Activated CD8-positive, alpha-beta memory T cell treated with anti-CD3 and anti-CD28 coated beads, Interleukin-2, amount 50 U/mL, for 1 hour (primary cell): ENCODE data around the gene DLG1.

ENCODE experiments used
- DNase-seq: peaks from one replicate; pipeline ENCODE4 v3.0.0-alpha.2; 2020; ENCODE audit errors: extremely low read depth

The DLG1 gene

DNA sequence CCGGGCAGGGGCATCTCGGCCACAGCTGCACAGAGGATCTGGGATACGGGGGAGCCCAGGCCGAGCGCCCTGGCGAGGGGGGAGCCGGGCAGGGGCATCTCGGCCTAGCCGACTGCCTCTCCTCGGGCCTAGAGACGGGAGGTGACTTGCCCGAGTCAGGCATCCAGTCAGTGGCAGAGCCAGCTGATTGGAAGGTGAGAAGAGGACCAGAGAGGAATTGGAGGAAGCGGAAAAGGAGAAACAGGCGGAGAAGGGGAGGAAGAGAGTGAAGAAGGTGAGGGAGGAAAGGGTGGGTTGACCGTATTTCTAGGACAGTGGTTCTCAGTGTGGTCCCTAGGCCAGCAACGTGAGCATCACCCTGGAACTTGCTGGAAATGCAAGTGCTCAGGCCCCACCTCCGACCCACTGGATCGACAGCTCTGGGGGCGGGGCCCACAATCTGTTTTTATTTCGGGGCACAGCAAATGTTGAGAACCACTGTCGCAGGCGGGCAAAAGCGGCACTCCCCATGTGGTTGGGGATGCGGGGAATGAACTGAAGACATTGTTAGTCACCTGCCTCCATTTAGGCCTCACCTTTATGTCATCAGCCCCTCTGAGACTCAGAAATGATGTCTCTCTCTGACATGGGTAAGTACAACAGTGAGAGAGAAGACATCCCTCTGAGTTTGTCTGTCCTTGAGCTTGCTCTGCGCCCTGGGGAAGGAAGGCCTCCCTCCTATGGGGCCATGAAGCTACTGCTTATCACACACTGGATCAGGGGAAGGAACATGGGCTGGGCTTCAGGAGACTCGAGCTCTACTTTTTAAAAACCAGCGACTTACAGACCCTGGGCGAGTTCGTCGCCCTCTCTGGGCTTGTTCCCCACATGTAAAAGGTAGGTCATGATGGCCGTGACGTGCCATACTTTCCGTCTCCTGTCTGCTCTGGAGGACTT is 267.8 kb downstream of the DLG1 start:
- no peak for DNase-seq

DNA sequence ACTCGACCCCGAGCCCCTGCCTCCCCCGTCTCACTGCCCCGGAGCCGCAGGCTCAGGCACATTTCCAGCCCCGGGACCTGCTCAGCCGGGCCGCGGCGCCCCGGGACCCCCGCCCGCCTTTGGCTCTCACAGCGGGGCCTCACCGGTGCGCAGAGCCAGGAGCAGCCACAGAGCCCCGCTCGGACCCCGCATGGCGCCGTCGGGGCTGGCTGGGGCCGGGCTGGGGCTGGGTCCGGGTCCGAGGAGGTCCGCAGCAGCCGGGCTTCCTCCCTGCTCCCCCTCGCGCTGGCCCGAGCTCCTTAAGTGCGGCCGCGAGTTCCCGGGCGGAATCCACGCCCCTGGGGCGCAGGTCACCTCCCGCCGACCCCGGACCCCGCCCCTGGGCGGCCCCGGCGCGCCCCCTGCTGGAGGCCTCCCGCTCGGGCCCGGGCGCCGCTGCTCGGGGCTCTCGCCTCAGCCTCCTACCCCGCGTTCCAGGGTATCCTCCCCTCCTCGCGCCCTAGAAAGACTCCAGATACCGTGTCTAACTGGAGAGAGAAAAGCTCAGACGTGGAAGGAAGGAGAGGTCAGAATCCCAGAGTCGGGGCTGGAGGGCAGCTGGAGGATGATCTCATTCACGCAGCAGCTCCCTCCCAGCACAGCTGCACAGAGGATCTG is 268.8 kb downstream of the DLG1 start, which contains the start of gene MELTF:
MELTF (minus strand) TSS at position 307 of the 657 bp plus-strand sequence; CDS start at position 192, 115 bp downstream.
- peak; percentile 24 for DNase-seq

DNA sequence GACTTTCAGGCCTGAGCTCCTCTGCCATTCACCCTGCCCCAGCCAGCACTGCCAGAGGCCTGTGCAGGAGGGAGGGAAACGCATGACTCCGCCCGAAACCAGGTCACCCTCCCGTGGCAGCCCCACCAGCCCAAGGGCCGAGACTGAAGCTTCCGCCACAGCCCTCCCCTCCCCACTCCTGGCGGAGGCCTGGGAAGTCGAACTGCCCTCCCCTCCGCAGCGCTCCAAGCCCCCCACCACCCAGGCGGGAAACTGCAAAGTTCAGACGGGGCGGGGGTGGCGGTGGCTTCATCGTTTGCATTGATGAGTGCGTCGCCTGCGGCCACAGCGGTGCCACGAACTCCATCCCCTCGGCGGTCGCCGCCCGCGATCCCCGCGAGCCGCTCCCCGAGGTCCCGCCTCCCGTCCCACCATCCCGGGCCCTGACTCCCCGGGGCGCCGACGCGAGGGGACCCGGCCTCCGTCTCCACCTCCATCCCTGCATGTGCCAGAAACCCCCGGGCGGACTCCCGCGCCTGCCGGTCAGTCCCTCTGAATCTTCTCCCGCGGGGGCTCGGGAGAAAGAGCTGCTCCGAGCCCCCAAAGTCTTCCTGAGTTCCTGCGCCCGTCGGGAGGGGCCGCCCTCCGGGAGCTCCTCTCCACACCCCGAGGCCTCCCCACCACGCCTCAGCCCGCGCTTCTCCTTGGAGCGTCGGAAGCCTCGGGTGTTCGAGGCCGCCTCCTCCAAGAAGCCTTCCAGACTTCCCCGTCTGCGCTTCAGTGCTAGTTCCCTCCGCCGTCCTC is 269.5 kb downstream of the DLG1 start:
- no peak for DNase-seq

DNA sequence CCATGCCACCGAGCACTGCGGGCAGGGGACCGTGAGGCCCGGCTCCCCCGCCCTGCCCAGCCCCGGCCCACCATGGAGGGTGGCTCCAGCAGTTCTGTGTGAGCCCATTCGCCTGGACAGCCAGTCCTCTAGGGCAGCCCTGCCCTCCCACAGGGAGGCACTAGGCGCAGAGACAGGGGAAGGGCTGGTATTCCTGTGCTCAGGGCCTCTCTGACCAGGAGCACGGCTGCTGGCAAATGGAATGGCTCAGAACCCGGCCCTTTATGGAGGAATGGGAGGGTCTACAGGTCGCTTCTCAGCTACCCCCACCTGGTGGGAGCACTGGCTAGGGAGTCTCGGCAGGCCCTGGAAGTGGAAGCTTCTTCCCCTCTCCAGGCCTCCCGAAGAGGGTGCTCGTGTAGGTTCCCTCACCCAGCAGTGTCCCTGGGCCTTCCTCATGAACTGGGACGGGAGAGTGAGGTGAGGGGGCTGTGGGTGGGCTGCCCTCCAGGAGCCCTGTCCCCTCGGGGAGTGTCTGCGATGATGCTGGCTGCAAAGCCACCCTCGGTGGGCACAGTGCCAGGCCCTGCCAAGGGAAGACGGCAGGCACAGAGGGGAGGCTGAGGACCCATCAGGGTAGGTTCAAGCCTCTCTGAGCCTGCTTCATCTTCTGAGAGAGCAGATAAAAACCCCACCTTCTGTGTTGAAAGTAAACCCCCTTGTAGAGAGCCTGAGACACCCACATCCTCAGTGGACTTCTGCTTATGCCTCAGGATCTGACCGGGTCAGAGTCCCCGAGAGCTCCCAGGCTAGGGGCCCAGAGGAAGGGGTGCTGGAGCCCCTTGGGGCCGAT is 270.3 kb downstream of the DLG1 start:
- no peak for DNase-seq

DNA sequence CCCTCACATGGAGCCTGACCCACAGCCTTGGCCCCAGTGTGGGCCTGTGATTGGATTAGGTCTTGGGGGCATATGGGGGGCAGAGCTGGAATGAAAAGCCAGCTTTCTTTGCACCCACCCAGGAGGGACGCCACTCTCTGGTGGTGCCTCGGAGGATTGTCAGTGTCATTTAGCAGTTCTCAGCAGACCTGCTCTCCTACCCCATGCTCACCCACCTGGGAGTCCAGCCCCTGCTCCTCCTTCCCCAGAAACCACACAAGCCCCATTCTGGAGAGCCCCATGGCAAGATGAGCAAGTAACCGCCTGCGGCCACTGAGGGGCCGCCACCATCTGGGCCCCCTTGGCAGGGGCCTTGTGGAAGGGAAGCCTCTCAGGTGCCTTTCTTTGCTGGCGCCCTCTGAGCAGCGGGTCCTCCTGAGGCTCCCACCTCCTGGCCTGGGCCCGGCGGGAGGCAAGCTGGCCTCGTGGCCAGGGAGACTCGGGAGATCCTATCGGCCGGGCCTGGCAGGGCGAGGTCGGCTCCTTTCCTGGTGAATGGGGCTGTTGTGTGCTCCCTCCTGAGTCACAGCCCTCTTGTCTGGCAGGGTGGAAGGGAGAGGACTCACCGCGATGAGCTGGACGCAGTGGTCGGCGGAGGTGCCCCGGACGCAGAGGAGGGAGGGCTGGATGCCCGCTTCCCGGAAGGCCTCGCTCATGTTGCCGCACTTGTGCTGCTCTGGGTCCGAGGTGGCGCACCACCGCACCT is 271.1 kb downstream of the DLG1 start:
- no peak for DNase-seq

DNA sequence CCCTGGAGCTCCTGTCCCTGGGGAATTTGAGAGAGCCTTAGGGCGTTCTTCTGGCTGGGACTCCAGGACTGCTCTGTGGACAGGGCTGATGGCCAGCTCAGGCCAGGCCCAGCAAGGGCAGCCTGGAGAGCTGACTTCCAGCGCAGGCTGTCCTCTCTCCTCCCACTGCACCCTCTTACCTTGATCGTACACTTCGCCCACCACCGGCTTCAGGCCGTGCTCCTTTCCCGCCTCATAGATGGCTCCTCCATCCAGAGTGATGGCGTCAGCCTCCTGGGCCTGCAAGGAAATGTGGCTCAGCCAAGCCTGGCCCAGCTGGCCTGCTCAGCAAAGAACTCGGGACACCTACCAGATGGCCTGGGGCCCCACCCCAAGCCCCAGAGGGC is 271.9 kb downstream of the DLG1 start:
- no peak for DNase-seq

DNA sequence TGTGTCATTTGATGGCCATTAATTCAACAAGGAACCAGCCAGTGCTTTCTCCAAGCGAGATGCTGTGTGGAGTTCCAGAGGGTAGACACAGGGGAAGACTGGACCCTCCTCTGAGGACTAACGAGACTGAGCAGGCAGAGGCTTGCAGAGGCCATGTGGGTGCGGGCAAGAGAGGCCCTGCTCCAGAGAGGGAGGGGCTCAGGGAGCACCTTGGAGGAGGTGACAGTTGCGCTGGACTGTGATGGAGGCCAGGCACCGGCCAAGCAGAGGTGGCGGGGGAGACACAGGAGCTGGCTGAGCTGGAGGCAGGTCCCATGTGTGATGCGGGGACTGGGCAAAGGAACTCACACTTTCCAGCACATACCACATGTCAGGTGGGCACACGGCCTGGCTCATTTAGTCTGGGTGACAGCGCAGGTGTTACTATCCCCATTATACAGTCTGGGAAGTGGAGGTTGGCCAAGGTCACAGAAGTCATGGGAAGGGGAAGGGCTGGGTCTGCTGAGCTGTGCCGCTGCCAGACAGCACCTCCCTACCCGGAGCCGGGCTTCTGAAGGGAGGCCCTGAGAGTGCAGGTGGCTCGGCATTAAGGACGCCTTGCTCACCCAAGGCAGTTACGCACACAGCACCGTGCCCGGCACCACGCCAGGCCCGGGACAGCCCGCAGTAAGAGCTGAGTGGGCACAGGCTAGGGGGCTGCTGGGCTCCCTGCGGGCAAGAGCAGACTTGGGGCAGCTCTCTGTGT is 272.5 kb downstream of the DLG1 start:
- DNase-seq = no peak

DNA sequence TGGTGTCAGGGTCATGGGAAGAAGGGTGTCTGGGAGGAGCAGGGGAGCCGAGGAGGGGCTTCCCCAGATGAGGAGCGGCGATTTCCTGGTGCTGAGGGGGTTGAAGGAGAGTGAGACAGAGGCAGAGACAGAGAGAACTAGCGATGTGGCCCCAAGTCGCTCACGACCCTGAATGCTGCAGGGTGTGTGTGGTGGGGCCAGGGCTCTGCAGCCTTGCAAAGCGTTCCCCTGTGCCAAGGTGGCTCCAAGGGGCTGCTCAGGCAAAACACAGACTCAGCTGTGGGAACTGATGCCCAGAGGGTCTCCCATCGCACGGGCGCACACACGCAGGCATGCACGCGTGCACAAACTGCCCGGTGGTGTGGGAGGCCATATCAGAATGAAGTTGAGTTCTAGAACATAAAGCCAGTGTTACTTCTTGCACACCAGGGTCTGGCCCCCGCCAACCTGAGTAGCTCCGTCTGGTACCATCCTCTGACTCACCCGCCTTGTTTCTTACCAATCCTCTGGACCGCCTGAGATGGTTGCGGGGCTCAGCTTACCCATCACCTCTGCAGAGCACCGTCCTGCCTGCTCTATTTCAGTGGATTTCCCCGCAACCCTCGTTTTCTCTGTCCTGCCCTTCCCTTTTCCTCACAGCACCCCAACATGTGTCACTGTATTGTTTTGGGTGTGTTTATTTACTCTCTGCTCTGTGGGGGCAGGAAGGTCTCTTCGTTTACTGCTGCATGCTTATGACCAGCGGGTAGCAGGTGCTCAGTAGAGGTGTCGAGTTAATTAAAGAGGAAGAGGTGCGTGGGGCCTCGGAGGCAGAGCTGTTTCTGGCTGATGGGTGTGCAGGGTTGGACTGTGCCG is 273.3 kb downstream of the DLG1 start:
- no peak for DNase-seq

DNA sequence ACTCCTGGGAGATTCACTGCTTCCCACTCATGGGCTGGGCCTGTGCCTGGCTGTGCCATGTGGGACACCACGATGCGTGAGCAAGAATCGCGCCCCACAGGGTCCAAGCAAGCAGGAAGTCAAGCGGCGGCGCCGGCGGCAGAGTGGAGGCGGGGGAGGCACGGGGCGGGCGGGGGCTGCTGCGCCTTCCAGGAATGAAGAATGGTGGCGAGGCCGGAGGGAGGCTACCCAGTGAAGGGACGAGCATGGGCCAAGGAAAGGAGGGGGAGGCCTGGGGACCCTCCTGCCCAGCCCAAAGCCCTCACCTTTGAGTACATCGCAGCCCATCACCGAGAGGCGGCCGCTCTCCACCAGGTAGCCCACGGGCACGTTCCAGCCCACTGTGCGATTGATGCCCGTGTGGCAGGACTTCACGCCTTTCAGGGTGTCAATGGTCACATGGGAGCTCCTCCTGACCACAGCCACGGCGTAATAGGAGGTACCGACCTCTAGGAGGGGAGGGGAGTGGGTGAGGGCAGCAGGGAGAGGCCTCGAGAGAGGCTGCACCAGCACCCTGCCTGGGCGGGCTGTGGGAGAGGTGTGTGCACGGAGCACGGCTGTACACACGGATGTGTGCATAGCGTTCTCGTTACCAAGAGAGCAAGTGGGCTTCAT is 274.3 kb downstream of the DLG1 start:
- DNase-seq = no peak

DNA sequence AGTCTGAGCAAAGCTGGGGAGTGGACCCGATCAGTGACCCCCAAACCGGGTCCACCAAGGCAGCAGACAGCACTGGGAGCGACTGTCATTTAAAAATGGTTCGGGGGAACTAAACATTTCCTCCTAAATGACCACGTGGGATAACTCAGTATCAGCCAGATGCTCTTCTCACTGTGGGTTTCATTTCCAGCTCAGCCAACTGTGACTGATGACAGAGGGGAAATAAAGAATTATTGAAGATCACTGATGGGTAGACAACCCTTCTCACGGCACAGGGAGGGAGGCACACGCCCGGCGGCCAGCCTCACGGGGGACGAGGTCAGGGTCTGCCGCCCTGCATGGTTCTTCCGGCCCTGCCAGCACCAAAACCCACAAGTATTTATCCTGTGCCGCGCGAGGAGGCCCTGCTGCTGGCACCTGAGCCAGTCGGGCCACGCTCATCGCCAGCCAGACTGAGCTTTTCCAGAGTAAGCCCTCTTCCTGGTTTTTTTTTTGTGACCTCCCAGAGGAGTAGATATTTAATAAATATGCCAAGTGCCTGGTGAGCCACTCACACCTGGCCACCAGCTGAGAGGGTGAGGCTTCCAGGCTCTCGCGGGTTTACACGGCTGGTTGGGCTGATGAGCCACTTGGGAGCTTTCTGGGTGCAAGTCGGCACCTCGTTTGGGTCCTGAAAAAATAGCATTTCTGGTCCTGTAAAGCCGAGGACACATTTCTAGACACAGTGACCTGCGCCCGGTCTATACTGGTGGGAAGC is 275.0 kb downstream of the DLG1 start:
- DNase-seq = no peak

DNA sequence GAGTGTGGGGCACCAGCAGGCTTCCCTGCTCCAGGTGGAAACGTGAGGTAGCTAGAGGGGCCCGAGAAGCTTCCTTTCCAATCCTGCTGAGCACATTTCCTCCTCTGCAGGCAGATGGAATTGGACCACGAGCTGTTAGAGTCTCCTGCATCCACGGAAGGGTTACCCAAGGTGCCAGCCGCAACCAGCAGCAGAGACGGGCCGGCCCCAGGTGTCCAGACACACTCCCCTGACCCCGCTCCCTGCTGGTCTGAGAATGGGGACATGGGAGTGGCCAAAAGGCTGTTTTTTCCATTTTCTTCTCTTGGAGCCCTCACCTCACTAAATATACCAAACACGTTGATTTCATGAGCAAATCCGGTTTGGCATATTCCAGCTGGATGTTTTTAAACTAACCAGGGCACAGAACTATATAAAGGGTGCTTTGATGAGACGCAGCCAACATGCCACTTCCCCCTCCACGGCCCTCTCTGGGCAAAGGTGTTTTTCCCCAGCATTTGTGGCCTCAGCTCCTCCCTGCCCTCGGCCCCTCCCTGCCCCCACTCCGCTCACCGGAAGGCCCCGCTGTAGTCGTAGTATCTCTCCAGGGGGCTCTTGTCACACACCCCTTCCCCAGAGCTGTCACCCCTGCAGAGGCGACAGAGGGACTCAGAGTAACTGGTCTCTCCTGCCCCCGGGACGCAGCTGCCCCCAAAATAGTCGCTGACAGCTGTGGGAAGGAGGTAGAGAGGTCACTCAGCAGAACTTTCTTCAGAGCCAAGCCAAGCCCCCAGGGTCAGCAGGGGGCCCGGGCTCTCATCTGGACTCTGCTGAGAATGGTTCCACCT is 275.8 kb downstream of the DLG1 start:
- DNase-seq = no peak

DNA sequence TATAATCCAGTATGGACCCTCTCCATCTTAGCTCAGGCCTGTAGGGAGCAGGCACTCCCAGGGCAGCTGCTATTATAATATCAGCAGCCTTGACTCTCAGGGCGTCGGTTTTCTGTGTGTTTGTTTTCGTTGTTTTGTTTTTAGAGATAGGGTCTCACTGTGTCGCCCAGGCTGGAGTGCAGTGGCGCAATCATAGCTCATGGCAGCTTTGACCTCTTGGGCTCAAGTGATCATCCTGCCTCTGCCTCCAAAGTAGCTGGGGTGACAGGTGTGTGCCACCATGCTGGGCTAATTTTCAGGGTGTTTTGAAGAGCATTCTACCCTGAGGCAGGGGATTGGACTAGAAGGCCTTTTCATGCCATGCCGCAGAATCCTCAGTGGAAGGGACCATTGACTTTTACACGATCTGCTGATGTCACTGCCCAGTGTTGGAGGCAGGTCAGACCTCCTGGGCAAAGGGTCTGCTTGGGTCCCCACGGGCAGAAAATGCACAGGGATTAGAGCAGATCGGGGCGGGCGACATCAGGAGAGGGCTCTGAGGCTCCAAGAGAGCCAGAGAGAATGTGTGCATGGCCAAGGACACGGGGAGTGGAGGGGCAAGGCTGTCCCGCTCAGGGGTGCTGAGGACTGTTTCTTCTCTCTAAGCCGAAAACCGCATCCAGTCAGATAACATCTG is 276.5 kb downstream of the DLG1 start:
- DNase-seq = no peak

DNA sequence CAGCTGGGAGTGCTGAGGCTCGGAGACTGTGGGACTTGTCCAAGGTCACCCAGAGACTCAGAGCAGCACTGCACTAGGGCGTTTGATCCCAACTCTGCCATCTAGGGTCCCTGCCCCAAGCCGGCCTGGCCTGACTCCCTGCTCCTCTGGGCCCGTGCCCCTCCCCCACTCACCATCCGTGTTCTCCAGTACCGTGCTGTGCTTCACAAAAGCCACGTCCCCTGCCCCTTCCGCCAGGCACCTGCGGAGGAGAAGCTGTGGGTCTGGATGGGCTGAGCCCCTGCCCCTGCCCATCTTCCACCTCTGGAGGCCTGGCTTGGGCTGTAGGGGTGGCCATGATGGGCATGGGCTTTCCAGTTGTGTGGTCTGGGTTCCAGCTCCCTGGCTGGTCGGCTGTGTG is 277.2 kb downstream of the DLG1 start:
- no peak for DNase-seq

DNA sequence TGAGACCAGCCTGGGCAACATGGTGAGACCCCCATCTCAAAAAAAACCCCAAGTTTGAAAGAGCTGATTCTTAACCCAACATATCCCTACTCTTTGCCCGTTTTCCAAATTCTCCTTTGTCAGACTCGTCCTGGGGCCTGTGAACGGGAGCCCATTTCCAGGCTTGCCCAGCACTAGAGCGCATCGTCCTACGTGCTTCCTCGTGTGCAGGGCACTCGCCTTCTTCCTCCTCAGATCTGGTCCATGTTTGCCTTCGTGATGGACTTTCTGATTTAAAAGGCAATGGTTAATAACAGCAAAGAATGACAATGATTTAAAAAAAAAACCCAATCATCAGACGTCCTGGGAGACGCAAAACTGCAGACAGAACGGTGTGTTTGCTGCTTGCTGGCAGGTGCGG is 278.9 kb downstream of the DLG1 start:
- no peak for DNase-seq

DNA sequence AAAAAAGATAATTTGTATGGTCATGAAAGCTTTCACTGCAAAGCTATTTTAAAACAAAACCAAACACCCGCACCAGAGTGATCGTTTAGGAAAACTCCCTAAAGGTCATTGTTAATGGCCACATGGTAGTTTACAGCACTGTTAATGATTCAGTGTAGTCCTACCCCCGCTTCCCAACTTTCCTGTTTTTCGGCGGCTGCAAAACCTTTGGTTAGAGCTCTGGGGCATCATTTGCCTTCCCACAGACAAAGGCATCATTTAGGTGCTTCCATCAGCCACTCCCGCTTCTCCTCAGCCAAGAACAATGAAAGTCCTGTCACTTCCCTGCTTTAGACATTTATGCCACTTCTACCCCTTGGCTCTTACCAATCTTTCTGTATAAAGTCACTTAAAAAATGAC is 279.4 kb downstream of the DLG1 start:
- DNase-seq = no peak

DNA sequence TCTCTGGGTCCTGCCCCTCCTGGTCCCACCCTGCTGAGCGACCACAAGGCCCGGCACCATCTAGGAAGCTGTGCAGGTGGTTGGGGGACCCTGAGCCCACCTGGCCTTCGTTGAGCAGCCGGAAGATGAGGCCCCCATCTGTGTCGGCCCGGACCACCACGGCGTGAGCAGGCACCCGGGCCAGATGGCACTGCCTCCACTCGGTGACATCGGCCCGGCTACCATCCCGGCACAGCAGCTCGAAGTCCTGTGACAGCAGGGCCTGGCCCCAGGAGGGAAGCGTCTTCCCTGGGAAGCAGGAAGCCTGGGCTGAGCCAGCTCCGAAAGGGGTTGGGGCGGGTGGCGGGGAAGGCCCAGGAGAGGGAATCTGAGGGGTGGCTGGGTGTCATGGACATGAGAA is 281.4 kb downstream of the DLG1 start:
- DNase-seq = no peak
